SK-N-SH (cell line): Measurements from ENCODE around the gene SMCO2. TPM values are rescaled to one million over a fixed set of nuclear protein-coding genes. Genes with fewer than 3 reads are reported as not detected.

Experiments
- CTCF ChIA-PET: fragments of 300-600, 350-600 bp; formaldehyde crosslinking; extraction: SDS; loops from one replicate; lab custom pipeline; 2021; lab: Yijun Ruan, JAX
- POLR2A ChIA-PET: fragments of 350-600 bp; sonication (Branson Sonifier 250); formaldehyde crosslinking; extraction: SDS; loops from one replicate; lab custom pipeline; 2020; ENCODE audit warnings: antibody characterized with exemption, inconsistent platforms; lab: Yijun Ruan, JAX
- DNase-seq: peaks from one replicate; pipeline ENCODE4 v3.0.0; 2012
- H2AFZ ChIP-seq: fragments of 200-600 bp; sonication (generic); 2 replicates; pipeline ENCODE4 v1.8.1; 2016; ENCODE audit warnings: antibody characterized with exemption, mild to moderate bottlenecking, low read depth
- H3F3A ChIP-seq: fragments of 200-600 bp; sonication (generic); replicated peaks from 2 replicates; pipeline ENCODE3; 2016; ENCODE audit warnings: antibody characterized with exemption, mild to moderate bottlenecking; ENCODE audit not compliant: insufficient read depth
- H3K27ac ChIP-seq, 2 experiments: fragments of 200-500 bp in 1 of 2; fragments of 200-600 bp in 1 of 2; sonication (Bioruptor generic) in 1 of 2; sonication (generic), shearing (Covaris generic) in 1 of 2; 2 replicates each; pipeline versions ENCODE4 v1.5.1 to v1.6.1; 2014 to 2016; ENCODE audit warnings: low read depth in 2 of 2, inconsistent platforms in 1 of 2, low read length in 1 of 2, mild to moderate bottlenecking in 1 of 2, mixed read lengths in 1 of 2
- H3K27me3 ChIP-seq: fragments of 200-600 bp; sonication (generic), shearing (Covaris generic); 2 replicates; pipeline ENCODE4 v1.6.1; 2016; ENCODE audit warnings: mixed run types; ENCODE audit not compliant: insufficient read depth
- H3K36me3 ChIP-seq, 2 experiments: fragments of 200-500 bp in 1 of 2; fragments of 200-600 bp in 1 of 2; sonication (Bioruptor generic) in 1 of 2; sonication (generic) in 1 of 2; replicated peaks in 1 of 2; 2 replicates each; pipeline versions ENCODE3 to v1.5.1; 2014 to 2016; ENCODE audit warnings: low read length in 1 of 2, mild to moderate bottlenecking in 1 of 2; ENCODE audit not compliant: insufficient read depth in 2 of 2, control insufficient read depth in 1 of 2
- H3K4me1 ChIP-seq, 2 experiments: fragments of 200-500 bp in 1 of 2; fragments of 200-600 bp in 1 of 2; sonication (Bioruptor generic) in 1 of 2; sonication (generic), shearing (Covaris generic) in 1 of 2; 2 replicates each; pipeline versions ENCODE4 v1.5.1 to v1.6.1; 2014 to 2016; ENCODE audit warnings: low read depth in 1 of 2, low read length in 1 of 2, mixed run types in 1 of 2; ENCODE audit not compliant: insufficient read depth in 2 of 2, control insufficient read depth in 1 of 2
- H3K4me2 ChIP-seq: fragments of 200-600 bp; sonication (generic), shearing (Covaris generic); 2 replicates; pipeline ENCODE4 v1.6.1; 2017; ENCODE audit warnings: mixed run types
- H3K4me3 ChIP-seq, 2 experiments: fragments of 200-500 bp in 1 of 2; fragments of 200-600 bp in 1 of 2; sonication (Bioruptor generic) in 1 of 2; sonication (generic), shearing (Covaris generic) in 1 of 2; 2 replicates each; pipeline versions ENCODE4 v1.5.1 to v1.8.1; 2014 to 2016; ENCODE audit warnings: low read depth in 2 of 2, inconsistent platforms in 1 of 2, low read length in 1 of 2, mild to moderate bottlenecking in 1 of 2, mixed read lengths in 1 of 2, moderate library complexity in 1 of 2
- H3K79me2 ChIP-seq: fragments of 200-600 bp; sonication (generic); 2 replicates; pipeline ENCODE4 v1.8.1; 2017; ENCODE audit warnings: mild to moderate bottlenecking; ENCODE audit not compliant: insufficient read depth
- H3K9ac ChIP-seq: fragments of 200-600 bp; sonication (generic); 2 replicates; pipeline ENCODE4 v1.6.1; 2017; ENCODE audit warnings: mixed run types
- H3K9me2 ChIP-seq: fragments of 200-600 bp; sonication (generic); 2 replicates; pipeline ENCODE4 v1.6.1; 2017; ENCODE audit warnings: mixed run types
- H3K9me3 ChIP-seq: fragments of 200-600 bp; sonication (generic); 2 replicates; pipeline ENCODE4 v1.6.1; 2017; ENCODE audit warnings: mixed run types, mild to moderate bottlenecking, moderate library complexity
- H4K20me1 ChIP-seq: fragments of 200-600 bp; sonication (generic); 2 replicates; pipeline ENCODE4 v1.6.1; 2017; ENCODE audit warnings: mild to moderate bottlenecking, mixed run types; ENCODE audit not compliant: insufficient read depth
- CHD2 ChIP-seq: fragments of 150-350 bp; IDR thresholded peaks from 2 replicates; pipeline ENCODE4 v1.6.1; 2018; ENCODE audit warnings: low read length; ENCODE audit not compliant: partially characterized antibody
- CTCF ChIP-seq: fragments of 200-600 bp; sonication (generic); IDR thresholded peaks from 2 replicates; pipeline ENCODE4 v1.6.1; 2017; ENCODE audit warnings: antibody characterized with exemption, mild to moderate bottlenecking, moderate library complexity
- ELF1 ChIP-seq: IDR thresholded peaks from 2 replicates; pipeline ENCODE4 v1.4.0; 2012
- IRF3 ChIP-seq: fragments of 150-350 bp; IDR thresholded peaks from 2 replicates; pipeline ENCODE4 v1.6.1; 2016; ENCODE audit warnings: mild to moderate bottlenecking, low read depth, low read length
- MXI1 ChIP-seq: IDR thresholded peaks from 2 replicates; pipeline ENCODE4 v1.6.1; 2012; ENCODE audit warnings: mild to moderate bottlenecking, low read depth, low read length, improper control_type of control experiment
- PBX3 ChIP-seq: IDR thresholded peaks from 2 replicates; pipeline ENCODE4; 2012
- RCOR1 ChIP-seq: fragments of 150-350 bp; IDR thresholded peaks from 2 replicates; pipeline ENCODE4 v1.6.1; 2017; ENCODE audit warnings: antibody characterized with exemption, low read length
- REST ChIP-seq: IDR thresholded peaks from 2 replicates; pipeline ENCODE4 v1.6.1; 2012; ENCODE audit warnings: mild to moderate bottlenecking, low read depth, low read length, moderate library complexity
- RFX5 ChIP-seq: IDR thresholded peaks from 2 replicates; pipeline ENCODE4 v1.6.1; 2012; ENCODE audit warnings: mild to moderate bottlenecking, improper control_type of control experiment, low read length
- TCF12 ChIP-seq: IDR thresholded peaks from 2 replicates; pipeline ENCODE4 v1.4.0; 2012
- USF2 ChIP-seq: fragments of 150-350 bp; IDR thresholded peaks from 2 replicates; pipeline ENCODE4 v1.6.1; 2017; ENCODE audit warnings: antibody characterized with exemption, low read length, low read depth, borderline replicate concordance
- ZBTB33 ChIP-seq: IDR thresholded peaks from 2 replicates; pipeline ENCODE4 v1.4.0; 2012; ENCODE audit warnings: low read depth, borderline replicate concordance
- WGBS: methylation state at CpG from one replicate; pipeline ENCODE4 v1.1.6; 2017; ENCODE audit warnings: low lambda C conversion rate; 5-methylcytosine and 5-hydroxymethylcytosine counted together
- polyA plus RNA-seq, 3 experiments: library from polyadenylated mRNA; depleted of rRNA; stranded (reverse); fragments of >200 nt; gene quantifications; 2 replicates each; pipeline ENCODE4 v1.2.3, GENCODE V29; 2012

SMCO2 gene
- polyA plus RNA-seq, 1 of the 3 experiments (the other 2 are of a cell fraction) = 0.21 TPM

GRCh38 chr12:27399074-27399473, 47.5 kb upstream of the SMCO2 start:
- no peaks in the 10 kb centered on the region for H3F3A ChIP-seq
- no peaks in the 10 kb centered on the region for H3K9me3 ChIP-seq
- no peaks in the 10 kb centered on the region for H3K9me2 ChIP-seq
- TF ChIP-seq ELF1 (no peak), ZBTB33 (no peak), CHD2 (no peak), USF2 (no peak), IRF3 (no peak), RCOR1 (no peak), RFX5 (no peak), MXI1 (no peak), TCF12 (no peak), CTCF (no peak), PBX3 (no peak), REST (no peak)
- no peaks in the 10 kb centered on the region for H4K20me1 ChIP-seq
- CTCF ChIA-PET = interaction anchor here (0.9 to 1.5 kb wide), 4 partner anchors 9 to 305 kb away, joined by 3 to 5 read pairs (median 3); no protein-coding TSS in a partner anchor
- no peak overlapping the region for H2AFZ ChIP-seq
- H3K36me3 ChIP-seq = peaks cover 4 to 19% of the 10 kb centered on the region in 2 experiments
- POLR2A ChIA-PET = no interaction called here
- WGBS = 88% methylated on average over 2 of the region's 2 CpGs
- no peak for DNase-seq
- peaks cover 0 to 3% of the 10 kb centered on the region in 2 experiments; a peak in 2 of 4 replicates for H3K4me1 ChIP-seq
- H3K4me3 ChIP-seq = no peak overlapping the region
- no peaks in the 10 kb centered on the region for H3K79me2 ChIP-seq
- no peak overlapping the region for H3K4me2 ChIP-seq
- no peak overlapping the region for H3K27ac ChIP-seq
- no peak overlapping the region for H3K9ac ChIP-seq
- no peaks in the 10 kb centered on the region for H3K27me3 ChIP-seq
